HepG2 (cell line): ENCODE data around the gene S100A16. TPM values are rescaled to one million over a fixed set of nuclear protein-coding genes. Genes with fewer than 3 reads are reported as not detected.

Experiments used
- ELF3 ChIP-seq: IDR thresholded peaks from 2 replicates; pipeline ENCODE4 v1.6.1; 2016; ENCODE audit warnings: missing genetic modification reagents, missing compliant biosample characterization
- ETV6 ChIP-seq: sonication (generic); formaldehyde crosslinking; conservative IDR thresholded peaks from 2 replicates; pipeline ENCODE4 v1.4.0; 2020; ENCODE audit warnings: missing genetic modification reagents
- PCBP2 ChIP-seq: fragments of 200-400 bp; formaldehyde crosslinking; optimal IDR thresholded peaks from 2 replicates; pipeline ENCODE3; 2018; ENCODE audit warnings: low read length, low read depth; ENCODE audit not compliant: poor library complexity, severe bottlenecking
- ZNF207 ChIP-seq: fragments of 450-650 bp; IDR thresholded peaks from 2 replicates; pipeline ENCODE4 v1.6.1; 2016; ENCODE audit warnings: antibody characterized with exemption, borderline replicate concordance
- ZNF367 ChIP-seq: sonication (generic); formaldehyde crosslinking; IDR thresholded peaks from 2 replicates; pipeline ENCODE4 v1.4.0; 2020; ENCODE audit warnings: missing genetic modification reagents, borderline replicate concordance
- ZNF615 ChIP-seq: sonication (generic); formaldehyde crosslinking; IDR thresholded peaks from 2 replicates; pipeline ENCODE4 v1.5.0; 2020; ENCODE audit warnings: mild to moderate bottlenecking, missing genetic modification reagents, borderline replicate concordance
- polyA plus RNA-seq, 8 experiments: library from polyadenylated mRNA; depleted of rRNA in 3 of 8; stranded (reverse) in 7 of 8; unstranded in 1 of 8; fragments of >200 nt; fragmentation: Illumina TruSeq in 4 of 8; extraction: Trizol in 4 of 8; gene quantifications; 2 replicates each; pipeline versions ENCODE4 v1.2.1 to v1.2.3, GENCODE V29; 2011 to 2016; ENCODE audit warnings: low read depth in 4 of 8, missing spikeins in 1 of 8, mixed read lengths in 1 of 8; ENCODE audit not compliant: insufficient read depth in 1 of 8
- total RNA-seq, 5 experiments: library from RNA; depleted of rRNA; stranded (reverse); fragments of >200 nt; fragmentation: Illumina TruSeq; extraction: Trizol; gene quantifications; 2 replicates each; pipeline ENCODE4 v1.2.3, GENCODE V29; 2016; ENCODE audit warnings: low read depth in 1 of 5
- TF ChIP-seq, protein P1 (sequence below): sonication (generic); formaldehyde crosslinking; IDR thresholded peaks from 2 replicates; pipeline ENCODE4 v1.4.0; 2020; ENCODE audit warnings: mild to moderate bottlenecking, low read depth, missing genetic modification reagents
- TF ChIP-seq, protein P2 (sequence below): sonication (generic); formaldehyde crosslinking; IDR thresholded peaks from 2 replicates; pipeline ENCODE4 v1.8.0; 2022; ENCODE audit warnings: mild to moderate bottlenecking, missing genetic modification reagents; ENCODE audit not compliant: insufficient replicate concordance
- TF ChIP-seq, protein P3 (sequence below): IDR thresholded peaks from 2 replicates; pipeline ENCODE4 v1.6.1; 2016; ENCODE audit warnings: low read depth, missing genetic modification reagents, missing compliant biosample characterization
- TF ChIP-seq, protein P4 (sequence below), 2 experiments: fragments of 450-650 bp in 1 of 2; sonication (generic) in 1 of 2; formaldehyde crosslinking; IDR thresholded peaks; 2 replicates each; pipeline versions ENCODE4 v1.5.0 to v1.8.0; 2020 to 2022; ENCODE audit warnings: mild to moderate bottlenecking in 1 of 2, missing genetic modification reagents in 1 of 2
- TF ChIP-seq, protein P5 (sequence below): sonication (generic); formaldehyde crosslinking; IDR thresholded peaks from 2 replicates; pipeline ENCODE4 v1.4.0; 2020; ENCODE audit warnings: mild to moderate bottlenecking, missing genetic modification reagents, borderline replicate concordance

Gene S100A16
- total and polyA plus RNA-seq, 2 of the 13 experiments (the other 11 are each of a cell fraction or from before 2014, with no cell fraction given), result 46.0 to 195 TPM

DNA sequence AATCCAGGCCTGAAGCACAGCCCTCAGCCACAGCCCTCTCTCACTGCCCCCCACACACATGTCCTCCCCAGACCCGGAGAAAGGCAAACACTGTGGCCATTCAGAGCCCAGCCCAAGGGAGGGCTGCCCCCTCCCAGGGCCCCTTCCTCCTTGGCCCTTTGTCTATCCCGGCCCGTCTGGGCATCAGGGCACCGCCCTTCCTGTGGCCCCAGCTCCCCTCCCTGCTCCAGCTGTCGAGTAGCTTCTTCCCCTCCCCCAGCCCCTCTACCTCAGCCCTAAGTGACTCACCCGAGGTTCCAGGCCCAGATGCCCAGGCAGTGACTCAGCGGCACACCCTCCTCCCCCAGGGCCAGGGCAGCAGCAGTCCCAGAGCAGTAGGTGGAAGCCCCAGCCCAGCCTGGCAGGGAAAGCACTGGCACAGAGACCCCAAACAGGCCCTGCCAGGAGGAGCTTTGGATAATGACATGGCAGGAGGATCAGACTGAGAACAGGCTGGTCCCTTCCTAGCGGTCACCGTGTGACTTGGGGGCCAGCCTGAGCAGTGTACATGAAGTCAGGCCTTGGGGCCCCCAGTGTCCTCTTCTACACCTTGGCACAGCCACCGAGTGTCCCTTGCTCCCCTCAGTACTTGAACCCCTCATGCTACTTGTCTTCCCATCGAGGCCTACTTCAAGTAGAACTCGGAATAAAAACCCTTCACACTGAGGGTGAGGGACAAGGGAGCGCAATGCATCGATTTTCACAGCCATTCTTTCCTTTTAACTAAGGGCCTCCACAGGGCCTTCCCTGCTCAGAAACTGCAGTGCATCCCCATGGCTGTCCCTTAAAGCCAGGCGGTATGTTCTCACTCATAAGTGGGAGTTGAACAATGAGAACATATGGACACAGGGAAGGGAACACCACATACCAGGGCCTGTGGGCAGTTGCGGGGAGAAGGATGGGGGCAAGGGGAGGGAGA lies 46.2 kb downstream of the S100A16 start (continued):
- TF ChIP-seq, protein P1, sequence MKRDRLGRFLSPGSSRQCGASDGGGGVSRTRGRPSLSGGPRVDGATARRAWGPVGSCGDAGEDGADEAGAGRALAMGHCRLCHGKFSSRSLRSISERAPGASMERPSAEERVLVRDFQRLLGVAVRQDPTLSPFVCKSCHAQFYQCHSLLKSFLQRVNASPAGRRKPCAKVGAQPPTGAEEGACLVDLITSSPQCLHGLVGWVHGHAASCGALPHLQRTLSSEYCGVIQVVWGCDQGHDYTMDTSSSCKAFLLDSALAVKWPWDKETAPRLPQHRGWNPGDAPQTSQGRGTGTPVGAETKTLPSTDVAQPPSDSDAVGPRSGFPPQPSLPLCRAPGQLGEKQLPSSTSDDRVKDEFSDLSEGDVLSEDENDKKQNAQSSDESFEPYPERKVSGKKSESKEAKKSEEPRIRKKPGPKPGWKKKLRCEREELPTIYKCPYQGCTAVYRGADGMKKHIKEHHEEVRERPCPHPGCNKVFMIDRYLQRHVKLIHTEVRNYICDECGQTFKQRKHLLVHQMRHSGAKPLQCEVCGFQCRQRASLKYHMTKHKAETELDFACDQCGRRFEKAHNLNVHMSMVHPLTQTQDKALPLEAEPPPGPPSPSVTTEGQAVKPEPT (CRISPR knock-in tag), result no peak
- TF ChIP-seq, protein P2, sequence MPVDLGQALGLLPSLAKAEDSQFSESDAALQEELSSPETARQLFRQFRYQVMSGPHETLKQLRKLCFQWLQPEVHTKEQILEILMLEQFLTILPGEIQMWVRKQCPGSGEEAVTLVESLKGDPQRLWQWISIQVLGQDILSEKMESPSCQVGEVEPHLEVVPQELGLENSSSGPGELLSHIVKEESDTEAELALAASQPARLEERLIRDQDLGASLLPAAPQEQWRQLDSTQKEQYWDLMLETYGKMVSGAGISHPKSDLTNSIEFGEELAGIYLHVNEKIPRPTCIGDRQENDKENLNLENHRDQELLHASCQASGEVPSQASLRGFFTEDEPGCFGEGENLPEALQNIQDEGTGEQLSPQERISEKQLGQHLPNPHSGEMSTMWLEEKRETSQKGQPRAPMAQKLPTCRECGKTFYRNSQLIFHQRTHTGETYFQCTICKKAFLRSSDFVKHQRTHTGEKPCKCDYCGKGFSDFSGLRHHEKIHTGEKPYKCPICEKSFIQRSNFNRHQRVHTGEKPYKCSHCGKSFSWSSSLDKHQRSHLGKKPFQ (CRISPR knock-in tag), result no peak
- TF ChIP-seq ETV6 (CRISPR knock-in tag), result no peak
- peak; percentile 53 for TF ChIP-seq ELF3 (CRISPR knock-in tag)
- TF ChIP-seq ZNF367 (CRISPR knock-in tag), result no peak
- TF ChIP-seq PCBP2, result no peak
- TF ChIP-seq ZNF615 (CRISPR knock-in tag), result no peak
- TF ChIP-seq, protein P3, sequence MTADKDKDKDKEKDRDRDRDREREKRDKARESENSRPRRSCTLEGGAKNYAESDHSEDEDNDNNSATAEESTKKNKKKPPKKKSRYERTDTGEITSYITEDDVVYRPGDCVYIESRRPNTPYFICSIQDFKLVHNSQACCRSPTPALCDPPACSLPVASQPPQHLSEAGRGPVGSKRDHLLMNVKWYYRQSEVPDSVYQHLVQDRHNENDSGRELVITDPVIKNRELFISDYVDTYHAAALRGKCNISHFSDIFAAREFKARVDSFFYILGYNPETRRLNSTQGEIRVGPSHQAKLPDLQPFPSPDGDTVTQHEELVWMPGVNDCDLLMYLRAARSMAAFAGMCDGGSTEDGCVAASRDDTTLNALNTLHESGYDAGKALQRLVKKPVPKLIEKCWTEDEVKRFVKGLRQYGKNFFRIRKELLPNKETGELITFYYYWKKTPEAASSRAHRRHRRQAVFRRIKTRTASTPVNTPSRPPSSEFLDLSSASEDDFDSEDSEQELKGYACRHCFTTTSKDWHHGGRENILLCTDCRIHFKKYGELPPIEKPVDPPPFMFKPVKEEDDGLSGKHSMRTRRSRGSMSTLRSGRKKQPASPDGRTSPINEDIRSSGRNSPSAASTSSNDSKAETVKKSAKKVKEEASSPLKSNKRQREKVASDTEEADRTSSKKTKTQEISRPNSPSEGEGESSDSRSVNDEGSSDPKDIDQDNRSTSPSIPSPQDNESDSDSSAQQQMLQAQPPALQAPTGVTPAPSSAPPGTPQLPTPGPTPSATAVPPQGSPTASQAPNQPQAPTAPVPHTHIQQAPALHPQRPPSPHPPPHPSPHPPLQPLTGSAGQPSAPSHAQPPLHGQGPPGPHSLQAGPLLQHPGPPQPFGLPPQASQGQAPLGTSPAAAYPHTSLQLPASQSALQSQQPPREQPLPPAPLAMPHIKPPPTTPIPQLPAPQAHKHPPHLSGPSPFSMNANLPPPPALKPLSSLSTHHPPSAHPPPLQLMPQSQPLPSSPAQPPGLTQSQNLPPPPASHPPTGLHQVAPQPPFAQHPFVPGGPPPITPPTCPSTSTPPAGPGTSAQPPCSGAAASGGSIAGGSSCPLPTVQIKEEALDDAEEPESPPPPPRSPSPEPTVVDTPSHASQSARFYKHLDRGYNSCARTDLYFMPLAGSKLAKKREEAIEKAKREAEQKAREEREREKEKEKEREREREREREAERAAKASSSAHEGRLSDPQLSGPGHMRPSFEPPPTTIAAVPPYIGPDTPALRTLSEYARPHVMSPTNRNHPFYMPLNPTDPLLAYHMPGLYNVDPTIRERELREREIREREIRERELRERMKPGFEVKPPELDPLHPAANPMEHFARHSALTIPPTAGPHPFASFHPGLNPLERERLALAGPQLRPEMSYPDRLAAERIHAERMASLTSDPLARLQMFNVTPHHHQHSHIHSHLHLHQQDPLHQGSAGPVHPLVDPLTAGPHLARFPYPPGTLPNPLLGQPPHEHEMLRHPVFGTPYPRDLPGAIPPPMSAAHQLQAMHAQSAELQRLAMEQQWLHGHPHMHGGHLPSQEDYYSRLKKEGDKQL (CRISPR knock-in tag), result no peak; the same call in 1 of the 2 replicates
- TF ChIP-seq, protein P4, sequence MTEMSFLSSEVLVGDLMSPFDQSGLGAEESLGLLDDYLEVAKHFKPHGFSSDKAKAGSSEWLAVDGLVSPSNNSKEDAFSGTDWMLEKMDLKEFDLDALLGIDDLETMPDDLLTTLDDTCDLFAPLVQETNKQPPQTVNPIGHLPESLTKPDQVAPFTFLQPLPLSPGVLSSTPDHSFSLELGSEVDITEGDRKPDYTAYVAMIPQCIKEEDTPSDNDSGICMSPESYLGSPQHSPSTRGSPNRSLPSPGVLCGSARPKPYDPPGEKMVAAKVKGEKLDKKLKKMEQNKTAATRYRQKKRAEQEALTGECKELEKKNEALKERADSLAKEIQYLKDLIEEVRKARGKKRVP (CRISPR knock-in tag; IDR thresholded peaks at IDR 0.05), result no peak
- TF ChIP-seq ZNF207, result no peak
- TF ChIP-seq, protein P5, sequence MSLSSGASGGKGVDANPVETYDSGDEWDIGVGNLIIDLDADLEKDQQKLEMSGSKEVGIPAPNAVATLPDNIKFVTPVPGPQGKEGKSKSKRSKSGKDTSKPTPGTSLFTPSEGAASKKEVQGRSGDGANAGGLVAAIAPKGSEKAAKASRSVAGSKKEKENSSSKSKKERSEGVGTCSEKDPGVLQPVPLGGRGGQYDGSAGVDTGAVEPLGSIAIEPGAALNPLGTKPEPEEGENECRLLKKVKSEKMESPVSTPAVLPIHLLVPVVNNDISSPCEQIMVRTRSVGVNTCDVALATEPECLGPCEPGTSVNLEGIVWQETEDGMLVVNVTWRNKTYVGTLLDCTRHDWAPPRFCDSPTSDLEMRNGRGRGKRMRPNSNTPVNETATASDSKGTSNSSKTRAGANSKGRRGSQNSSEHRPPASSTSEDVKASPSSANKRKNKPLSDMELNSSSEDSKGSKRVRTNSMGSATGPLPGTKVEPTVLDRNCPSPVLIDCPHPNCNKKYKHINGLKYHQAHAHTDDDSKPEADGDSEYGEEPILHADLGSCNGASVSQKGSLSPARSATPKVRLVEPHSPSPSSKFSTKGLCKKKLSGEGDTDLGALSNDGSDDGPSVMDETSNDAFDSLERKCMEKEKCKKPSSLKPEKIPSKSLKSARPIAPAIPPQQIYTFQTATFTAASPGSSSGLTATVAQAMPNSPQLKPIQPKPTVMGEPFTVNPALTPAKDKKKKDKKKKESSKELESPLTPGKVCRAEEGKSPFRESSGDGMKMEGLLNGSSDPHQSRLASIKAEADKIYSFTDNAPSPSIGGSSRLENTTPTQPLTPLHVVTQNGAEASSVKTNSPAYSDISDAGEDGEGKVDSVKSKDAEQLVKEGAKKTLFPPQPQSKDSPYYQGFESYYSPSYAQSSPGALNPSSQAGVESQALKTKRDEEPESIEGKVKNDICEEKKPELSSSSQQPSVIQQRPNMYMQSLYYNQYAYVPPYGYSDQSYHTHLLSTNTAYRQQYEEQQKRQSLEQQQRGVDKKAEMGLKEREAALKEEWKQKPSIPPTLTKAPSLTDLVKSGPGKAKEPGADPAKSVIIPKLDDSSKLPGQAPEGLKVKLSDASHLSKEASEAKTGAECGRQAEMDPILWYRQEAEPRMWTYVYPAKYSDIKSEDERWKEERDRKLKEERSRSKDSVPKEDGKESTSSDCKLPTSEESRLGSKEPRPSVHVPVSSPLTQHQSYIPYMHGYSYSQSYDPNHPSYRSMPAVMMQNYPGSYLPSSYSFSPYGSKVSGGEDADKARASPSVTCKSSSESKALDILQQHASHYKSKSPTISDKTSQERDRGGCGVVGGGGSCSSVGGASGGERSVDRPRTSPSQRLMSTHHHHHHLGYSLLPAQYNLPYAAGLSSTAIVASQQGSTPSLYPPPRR, result no peak
